OCI-LY1 (cell line): ENCODE data around the gene ZNF610.
"Not testable (repeated sequence)": the region's sequence is repeated elsewhere in the genome, so short reads cannot be mapped to it uniquely, and the experiment has no call there.

Experiments used
- H2AFZ ChIP-seq: fragments of 200-600 bp; sonication (generic), shearing (Covaris generic); 2 replicates; pipeline ENCODE4 v1.6.0; 2014; ENCODE audit warnings: antibody characterized with exemption, mild to moderate bottlenecking, low read length
- H3F3A ChIP-seq: fragments of 200-600 bp; sonication (generic), shearing (Covaris generic); 2 replicates; pipeline ENCODE4 v1.6.0; 2014; ENCODE audit warnings: mild to moderate bottlenecking, antibody characterized with exemption, low read length, moderate library complexity; ENCODE audit not compliant: insufficient read depth
- H3K27ac ChIP-seq: fragments of 200-600 bp; sonication (generic); 2 replicates; pipeline ENCODE4 v1.5.1; 2014; ENCODE audit warnings: low read length, mixed run types, mild to moderate bottlenecking, low read depth; ENCODE audit not compliant: poor library complexity, severe bottlenecking
- H3K27me3 ChIP-seq: fragments of 200-600 bp; sonication (generic); 2 replicates; pipeline ENCODE4 v1.6.0; 2014; ENCODE audit warnings: antibody characterized with exemption, mild to moderate bottlenecking, low read length, moderate library complexity; ENCODE audit not compliant: insufficient read depth
- H3K36me3 ChIP-seq: fragments of 200-600 bp; sonication (generic); 2 replicates; pipeline ENCODE4 v1.6.1; 2014; ENCODE audit warnings: mild to moderate bottlenecking, antibody characterized with exemption, low read length, moderate library complexity, mixed read lengths; ENCODE audit not compliant: insufficient read depth
- H3K4me1 ChIP-seq: fragments of 200-600 bp; sonication (generic); 2 replicates; pipeline ENCODE4 v1.5.1; 2014; ENCODE audit warnings: mild to moderate bottlenecking, low read length, moderate library complexity; ENCODE audit not compliant: insufficient read depth, severe bottlenecking
- H3K4me2 ChIP-seq: fragments of 200-600 bp; sonication (generic), shearing (Covaris generic); 2 replicates; pipeline ENCODE4 v1.6.1; 2014; ENCODE audit warnings: low read length
- H3K4me3 ChIP-seq: fragments of 200-600 bp; sonication (generic); 2 replicates; pipeline ENCODE4 v1.5.1; 2014; ENCODE audit warnings: low read length, low read depth, mild to moderate bottlenecking, mixed read lengths; ENCODE audit not compliant: poor library complexity, severe bottlenecking
- H3K79me2 ChIP-seq: fragments of 200-600 bp; shearing (Covaris generic); 2 replicates; pipeline ENCODE4 v1.6.1; 2016; ENCODE audit warnings: mixed run types, low read length, mixed read lengths; ENCODE audit not compliant: insufficient read depth
- H3K9ac ChIP-seq: fragments of 200-600 bp; sonication (generic), shearing (Covaris generic); 2 replicates; pipeline ENCODE4 v1.6.1; 2014; ENCODE audit warnings: mild to moderate bottlenecking, low read length, mixed read lengths
- H3K9me2 ChIP-seq: fragments of 200-600 bp; sonication (generic), shearing (Covaris generic); 2 replicates; pipeline ENCODE4 v1.6.1; 2014; ENCODE audit warnings: low read depth, mild to moderate bottlenecking, low read length, mixed read lengths
- H3K9me3 ChIP-seq: fragments of 200-600 bp; shearing (Covaris generic); 2 replicates; pipeline ENCODE4 v1.6.1; 2014; ENCODE audit warnings: low read length, mixed read lengths
- H4K20me1 ChIP-seq: fragments of 200-600 bp; sonication (generic), shearing (Covaris generic); 2 replicates; pipeline ENCODE4 v1.6.0; 2016; ENCODE audit warnings: mild to moderate bottlenecking, low read length; ENCODE audit not compliant: insufficient read depth
- CTCF ChIP-seq: fragments of 200-600 bp; sonication (generic), shearing (Covaris generic); IDR thresholded peaks from 2 replicates; pipeline ENCODE4 v1.5.1; 2017; ENCODE audit warnings: mild to moderate bottlenecking, antibody characterized with exemption, low read length, moderate library complexity, mixed read lengths
- EZH2 ChIP-seq: fragments of 200-600 bp; sonication (generic), shearing (Covaris generic); IDR thresholded peaks from 2 replicates; pipeline ENCODE4 v1.8.0; 2017; ENCODE audit warnings: borderline replicate concordance, mixed run types, mild to moderate bottlenecking, antibody characterized with exemption, low read length, moderate library complexity, mixed read lengths

ZNF610 gene

GRCh38 chr19:52336117-52336790, at the start of gene ZNF610:
ZNF610 (plus strand) TSS chr19:52336243; CDS start chr19:52349173, 12,930 bp downstream.
- Histone ChIP-seq H4K20me1 (no peaks in the 10 kb centered on the region), H3K9ac (no peak within 1 kb of the TSS), H3K4me2 (no peak within 1 kb of the TSS), H3K79me2 (no peaks in the 10 kb centered on the region), H3F3A (no peaks in the 10 kb centered on the region), H3K4me3 (no peak within 1 kb of the TSS), H3K9me2 (no peaks in the 10 kb centered on the region), H3K36me3 (no peaks in the 10 kb centered on the region), H3K27me3 (no peaks in the 10 kb centered on the region), H3K4me1 (no peaks in the 10 kb centered on the region), H2AFZ (no peak within 1 kb of the TSS), H3K27ac (no peak within 1 kb of the TSS), H3K9me3 (peaks cover 10% of the 10 kb centered on the region)
- no peak for TF ChIP-seq CTCF
- TF ChIP-seq EZH2: no peak

- H3K27ac ChIP-seq: no peak overlapping the region
- H3K79me2 ChIP-seq: peaks cover 7% of the 10 kb centered on the region
- no peak overlapping the region for H3K4me2 ChIP-seq
- TF ChIP-seq EZH2: no peak
- TF ChIP-seq CTCF: no peak
- no peak overlapping the region for H3K9ac ChIP-seq
- H3K9me2 ChIP-seq: no peaks in the 10 kb centered on the region
- H4K20me1 ChIP-seq: no peaks in the 10 kb centered on the region
- no peaks in the 10 kb centered on the region for H3K4me1 ChIP-seq
- no peaks in the 10 kb centered on the region for H3K27me3 ChIP-seq
- peaks cover 27% of the 10 kb centered on the region for H3K9me3 ChIP-seq
- no peak overlapping the region for H2AFZ ChIP-seq
- H3F3A ChIP-seq: no peaks in the 10 kb centered on the region
- no peak overlapping the region for H3K4me3 ChIP-seq
- H3K36me3 ChIP-seq: peaks cover 98% of the 10 kb centered on the region
Measured at GRCh38 chr19:52286256-52286655, 49.8 kb upstream of the ZNF610 start.

- H3F3A ChIP-seq: no peaks in the 10 kb centered on the region
- no peak for TF ChIP-seq CTCF
- no peak for TF ChIP-seq EZH2
- no peak overlapping the region for H2AFZ ChIP-seq
- no peaks in the 10 kb centered on the region for H3K9me2 ChIP-seq
- H3K9ac ChIP-seq: no peak overlapping the region
- no peak overlapping the region for H3K4me2 ChIP-seq
- H3K27me3 ChIP-seq: no peaks in the 10 kb centered on the region
- H3K4me1 ChIP-seq: peaks cover 6% of the 10 kb centered on the region
- H3K4me3 ChIP-seq: no peak overlapping the region
- no peak overlapping the region for H3K27ac ChIP-seq
- peaks cover 55% of the 10 kb centered on the region for H3K36me3 ChIP-seq
- H3K9me3 ChIP-seq: peaks cover 8% of the 10 kb centered on the region; the same call in 1 of the 2 replicates
- H4K20me1 ChIP-seq: no peaks in the 10 kb centered on the region
- H3K79me2 ChIP-seq: no peaks in the 10 kb centered on the region
Measured at GRCh38 chr19:52291781-52292180, 44.3 kb upstream of the ZNF610 start.

GRCh38 chr19:52292946-52293345, 43.1 kb upstream of the ZNF610 start:
- peaks cover 43% of the 10 kb centered on the region for H3K36me3 ChIP-seq

More at GRCh38 chr19:52292946-52293345, 43.1 kb upstream of the ZNF610 start:
- not testable (repeated sequence) for H3K9me3 ChIP-seq, H3F3A ChIP-seq, H3K27ac ChIP-seq, H3K9me2 ChIP-seq, H3K27me3 ChIP-seq, H3K79me2 ChIP-seq, H3K4me3 ChIP-seq, H3K4me2 ChIP-seq, H2AFZ ChIP-seq, H4K20me1 ChIP-seq, H3K9ac ChIP-seq
- peaks cover 12% of the 10 kb centered on the region for H3K4me1 ChIP-seq
